KOPT-K1 (cell line): ENCODE measurements around the gene RPS6KB2.

ENCODE experiments used
- H3K27ac ChIP-seq: fragments of 200-600 bp; sonication (generic); 2 replicates; pipeline ENCODE4 v1.5.1; 2016; ENCODE audit warnings: antibody characterized with exemption, mild to moderate bottlenecking, low read depth, low read length; ENCODE audit not compliant: poor library complexity, severe bottlenecking
- H3K36me3 ChIP-seq: fragments of 200-600 bp; sonication (generic); 2 replicates; pipeline ENCODE4 v1.5.1; 2017; ENCODE audit warnings: antibody characterized with exemption, mild to moderate bottlenecking, low read length, moderate library complexity; ENCODE audit not compliant: insufficient read depth
- H3K9me3 ChIP-seq: fragments of 200-600 bp; sonication (generic); 2 replicates; pipeline ENCODE4 v1.5.1; 2017; ENCODE audit warnings: antibody characterized with exemption, low read length, mild to moderate bottlenecking; ENCODE audit not compliant: insufficient read depth, poor library complexity, severe bottlenecking

The RPS6KB2 gene

DNA sequence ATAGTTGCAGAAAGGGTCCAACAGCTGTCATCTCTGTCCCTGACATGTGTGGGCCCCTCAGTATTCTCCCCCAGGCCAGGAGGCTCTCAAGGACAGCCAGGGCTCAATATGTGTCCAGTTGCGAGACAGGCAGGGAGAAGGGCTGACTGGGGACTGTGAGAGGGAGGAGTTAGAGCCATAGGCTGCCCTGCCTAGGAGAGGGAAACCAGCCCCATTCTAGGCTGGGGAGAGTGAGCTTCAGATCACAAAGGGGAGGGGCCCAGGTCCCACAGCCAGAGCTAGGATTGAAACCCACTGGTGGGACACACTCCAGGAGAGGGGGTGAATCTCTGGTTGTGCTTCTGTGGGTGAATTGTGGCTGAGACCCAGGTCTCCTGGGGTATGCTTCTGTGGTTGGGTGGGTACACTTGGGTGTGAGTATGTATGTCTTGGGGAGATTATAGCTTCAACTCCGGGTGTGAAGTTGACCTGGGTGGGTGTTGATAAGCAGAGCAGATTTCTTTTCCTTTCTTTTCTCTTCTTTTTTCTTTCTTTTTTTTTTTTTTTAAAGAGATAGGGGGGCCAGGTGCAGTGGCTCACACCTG is 14.9 kb upstream of the RPS6KB2 start:
- 0 out of 2 replicates have a peak, but pooled peaks cover 12% of the 10 kb centered on the region for H3K36me3 ChIP-seq
- H3K27ac ChIP-seq, result peak overlapping the region; percentile 96
- no peaks in the 10 kb centered on the region for H3K9me3 ChIP-seq

GRCh38 chr11:67415501-67416304 is 12.6 kb upstream of the RPS6KB2 start, which contains the start of gene CARNS1:
Gene CARNS1, plus strand, starts transcription at chr11:67415678. Its CDS starts 522 bp downstream, at chr11:67416200.
- Histone ChIP-seq H3K27ac (peak within 1 kb of the TSS; percentile 91), H3K36me3 (0 out of 2 replicates have a peak, but pooled peaks cover under 1% of the 10 kb centered on the region), H3K9me3 (no peaks in the 10 kb centered on the region)

GRCh38 chr11:67416416-67417335 is 11.6 kb upstream of the RPS6KB2 start:
- Histone ChIP-seq H3K9me3 (no peaks in the 10 kb centered on the region), H3K36me3 (no peaks in the 10 kb centered on the region), H3K27ac (peak overlapping the region; percentile 91)

- no peaks in the 10 kb centered on the region for H3K36me3 ChIP-seq
- peak overlapping the region; percentile 91 for H3K27ac ChIP-seq
- H3K9me3 ChIP-seq, result no peaks in the 10 kb centered on the region
Measured at GRCh38 chr11:67417425-67417824, 10.9 kb upstream of the RPS6KB2 start.

DNA sequence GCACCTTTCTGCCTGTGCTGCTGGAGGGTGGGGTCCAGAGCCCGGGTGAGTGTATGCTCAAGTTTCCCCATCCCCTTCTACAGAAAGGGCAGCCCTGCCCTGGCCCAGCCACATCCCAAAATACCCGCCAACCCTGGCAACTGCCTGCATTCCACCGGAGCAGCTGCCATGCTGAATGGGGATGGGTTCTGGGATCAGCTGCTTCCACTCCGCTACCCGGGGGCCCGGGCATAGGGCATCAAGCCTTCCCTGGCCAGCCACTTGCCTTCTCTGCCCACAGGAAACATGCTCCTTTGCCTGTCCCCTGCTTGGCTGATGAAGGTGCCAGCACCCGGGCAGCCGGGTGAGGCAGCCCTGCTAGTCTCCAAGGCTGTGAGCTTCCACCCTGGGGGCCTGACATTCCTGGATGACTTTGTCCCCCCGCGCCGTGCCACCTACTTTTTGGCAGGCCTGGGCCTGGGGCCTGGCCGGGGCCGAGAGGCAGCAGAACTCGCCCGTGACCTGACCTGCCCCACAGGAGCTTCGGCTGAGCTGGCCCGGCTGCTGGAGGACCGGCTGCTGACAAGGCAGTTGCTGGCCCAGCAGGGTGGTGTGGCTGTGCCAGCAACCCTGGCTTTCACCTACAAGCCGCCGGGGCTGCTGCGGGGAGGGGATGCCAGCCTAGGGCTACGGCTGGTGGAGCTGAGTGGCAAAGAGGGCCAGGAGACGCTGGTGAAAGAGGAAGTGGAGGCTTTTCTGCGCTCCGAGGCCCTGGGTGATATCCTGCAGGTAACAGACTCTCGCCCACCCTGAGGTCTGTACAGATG is 9.6 kb upstream of the RPS6KB2 start:
- H3K36me3 ChIP-seq, result no peaks in the 10 kb centered on the region
- H3K9me3 ChIP-seq, result no peaks in the 10 kb centered on the region
- H3K27ac ChIP-seq, result peak overlapping the region; percentile 91

DNA sequence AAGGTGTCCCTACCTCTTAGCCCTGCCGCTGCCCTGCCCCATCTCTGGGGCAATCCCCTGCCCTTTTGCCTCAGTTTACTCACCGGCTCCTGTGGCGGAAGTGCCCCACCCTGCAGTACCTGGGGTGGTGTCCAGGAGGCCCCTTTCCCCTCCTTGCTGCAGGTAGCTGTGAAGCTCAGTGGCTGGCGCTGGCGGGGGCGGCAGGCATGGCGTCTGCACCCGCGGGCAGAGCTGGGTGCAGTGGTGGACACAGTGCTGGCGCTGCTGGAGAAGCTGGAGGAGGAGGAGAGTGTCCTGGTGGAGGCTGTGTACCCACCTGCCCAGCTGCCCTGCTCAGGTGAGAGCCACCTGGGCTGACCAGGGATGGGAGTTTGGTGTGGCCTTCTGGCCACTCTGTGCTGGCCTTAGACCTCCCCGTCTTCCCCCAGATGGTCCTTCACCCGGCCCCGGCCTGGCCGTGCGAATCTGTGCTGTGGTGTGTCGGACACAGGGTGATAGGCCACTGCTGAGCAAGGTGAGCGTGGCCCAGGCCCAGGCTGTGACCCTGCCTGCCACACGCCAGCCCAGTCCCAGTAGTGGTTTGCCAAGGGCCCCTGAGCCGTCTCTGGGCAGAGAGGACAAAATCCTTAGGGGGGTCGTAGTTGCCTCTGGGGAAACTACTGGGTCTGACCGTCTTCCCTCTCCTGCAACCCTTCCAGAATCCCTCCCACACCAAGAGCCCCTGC is 8.8 kb upstream of the RPS6KB2 start:
- H3K36me3 ChIP-seq, result no peaks in the 10 kb centered on the region
- H3K9me3 ChIP-seq, result no peaks in the 10 kb centered on the region
- peak overlapping the region; percentile 91 for H3K27ac ChIP-seq

DNA sequence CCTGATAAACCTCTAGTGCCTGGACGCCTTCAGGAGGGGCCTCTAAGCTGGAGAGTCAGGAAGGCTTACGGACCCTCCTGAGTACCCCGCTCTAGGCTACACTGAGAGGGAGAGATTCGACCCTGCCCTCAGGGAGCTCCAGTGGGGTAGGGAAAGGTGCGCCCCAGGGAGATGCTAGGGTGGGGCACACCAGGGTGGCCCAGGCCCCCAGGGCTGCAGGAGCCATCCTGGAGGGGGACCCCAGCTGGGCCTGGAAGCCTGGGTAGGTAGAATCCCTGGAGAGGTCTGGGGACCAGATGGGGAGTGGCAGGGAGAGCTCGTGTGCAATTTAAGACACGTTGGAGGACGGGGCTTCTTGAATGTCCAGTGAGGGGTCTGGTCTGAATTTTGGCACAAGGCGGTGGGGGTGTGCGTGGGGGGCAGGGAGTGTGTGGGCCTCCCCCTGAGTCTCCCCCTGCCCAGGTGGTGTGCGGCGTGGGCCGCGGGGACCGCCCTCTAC is 8.1 kb upstream of the RPS6KB2 start:
- H3K9me3 ChIP-seq, result no peaks in the 10 kb centered on the region
- no peaks in the 10 kb centered on the region for H3K36me3 ChIP-seq
- H3K27ac ChIP-seq, result peak overlapping the region; percentile 91

DNA sequence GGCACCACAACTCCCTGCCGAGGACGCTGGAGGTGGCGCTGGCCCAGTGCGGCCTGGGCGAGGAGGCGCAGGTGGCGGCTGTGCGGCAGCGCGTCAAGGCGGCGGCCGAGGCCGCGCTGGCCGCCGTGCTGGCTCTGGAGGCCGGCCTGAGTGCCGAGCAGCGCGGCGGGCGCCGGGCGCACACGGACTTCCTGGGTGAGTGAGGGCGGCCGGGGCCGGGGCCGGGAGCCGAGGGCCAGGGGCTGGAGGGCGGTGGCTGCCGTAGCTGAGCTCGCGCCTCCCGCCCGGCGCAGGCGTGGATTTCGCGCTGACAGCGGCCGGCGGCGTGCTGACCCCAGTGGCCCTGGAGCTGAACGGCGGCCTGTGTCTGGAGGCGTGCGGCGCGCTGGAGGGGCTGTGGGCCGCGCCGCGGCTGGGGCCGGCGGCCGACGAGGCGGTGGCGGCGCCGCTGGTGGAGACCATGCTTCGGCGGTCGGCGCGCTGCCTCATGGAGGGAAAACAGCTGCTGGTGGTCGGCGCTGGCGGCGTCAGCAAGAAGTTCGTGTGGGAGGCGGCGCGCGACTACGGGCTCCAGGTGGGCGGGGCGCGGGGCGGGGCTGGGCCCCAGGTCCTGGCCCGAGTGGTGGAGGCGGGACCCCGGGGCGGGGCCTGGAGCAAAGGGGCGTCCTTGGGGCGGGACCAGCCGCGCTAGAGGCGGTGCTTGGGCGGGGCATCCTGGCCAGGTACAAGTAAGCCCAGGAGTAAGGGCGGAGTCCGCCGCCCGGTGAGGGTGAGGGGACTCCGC is 7.5 kb upstream of the RPS6KB2 start:
- Histone ChIP-seq H3K36me3 (no peaks in the 10 kb centered on the region), H3K9me3 (no peaks in the 10 kb centered on the region), H3K27ac (peak overlapping the region; percentile 91)

DNA sequence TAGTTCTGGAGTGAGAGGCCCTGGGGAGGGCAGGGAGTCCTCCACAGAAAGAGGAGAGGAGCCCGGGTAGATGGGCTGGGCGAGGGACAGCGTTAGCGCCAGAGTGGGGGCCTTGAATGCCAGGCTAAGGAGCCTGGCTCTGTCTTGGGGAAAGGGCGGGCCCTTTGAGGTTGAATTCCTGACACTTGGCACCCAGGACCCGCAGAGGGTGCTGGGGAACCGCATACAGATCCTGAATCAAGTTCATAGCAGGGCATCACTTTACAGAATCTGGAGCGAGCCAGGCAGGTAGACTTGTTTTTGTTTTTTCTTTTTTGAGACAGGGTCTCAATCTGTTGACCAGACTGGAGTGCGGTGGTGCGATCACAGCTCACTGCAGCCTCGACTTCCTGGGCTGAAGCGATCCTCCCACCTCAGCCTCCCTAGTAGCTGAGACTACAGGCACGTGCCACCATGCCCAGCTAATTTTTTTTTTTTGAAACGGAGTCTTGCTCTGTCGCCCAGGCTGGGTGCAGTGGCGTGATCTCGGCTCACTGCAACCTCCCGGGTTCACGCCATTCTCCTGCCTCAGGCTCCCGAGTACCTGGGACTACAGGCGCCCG is 6.8 kb upstream of the RPS6KB2 start:
- Histone ChIP-seq H3K36me3 (no peaks in the 10 kb centered on the region), H3K9me3 (no peaks in the 10 kb centered on the region), H3K27ac (peak overlapping the region; percentile 21)

- no peaks in the 10 kb centered on the region for H3K9me3 ChIP-seq
- peak overlapping the region; percentile 37 for H3K27ac ChIP-seq
- H3K36me3 ChIP-seq, result no peaks in the 10 kb centered on the region
Measured at GRCh38 chr11:67422891-67423290, 5.4 kb upstream of the RPS6KB2 start.

DNA sequence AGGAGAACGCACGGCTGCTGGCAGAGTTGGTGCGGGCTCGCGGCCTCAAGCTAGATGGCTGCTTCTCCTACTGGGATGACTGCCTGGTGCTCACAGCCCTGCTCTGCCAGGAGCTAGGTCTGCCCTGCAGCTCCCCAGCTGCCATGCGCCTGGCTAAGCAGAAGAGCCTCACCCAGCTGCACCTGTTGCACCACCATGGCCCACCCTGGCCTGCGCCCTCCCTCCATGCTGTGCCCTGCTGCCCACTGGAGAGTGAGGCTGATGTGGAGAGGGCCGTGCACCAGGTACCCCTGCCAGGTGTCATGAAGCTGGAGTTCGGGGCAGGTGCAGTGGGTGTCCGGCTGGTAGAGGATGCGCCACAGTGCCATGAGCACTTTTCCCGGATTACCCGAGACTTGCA is 4.8 kb upstream of the RPS6KB2 start:
- no peaks in the 10 kb centered on the region for H3K36me3 ChIP-seq
- H3K9me3 ChIP-seq, result no peaks in the 10 kb centered on the region
- peak overlapping the region; percentile 37 for H3K27ac ChIP-seq

- no peaks in the 10 kb centered on the region for H3K36me3 ChIP-seq
- no peaks in the 10 kb centered on the region for H3K9me3 ChIP-seq
- H3K27ac ChIP-seq, result no peak overlapping the region
Measured at GRCh38 chr11:67423891-67424613, 4.2 kb upstream of the RPS6KB2 start.
